Astrocyte of the cerebellum (primary cell): ENCODE results near the gene STEAP3.
A peak's percentile ranks its signal among the peaks of the same experiment; 100 is the strongest.

Experiments used
- DNase-seq: peaks from one replicate; pipeline ENCODE4 v3.0.0-alpha.2; 2011; ENCODE audit warnings: low read depth
- H3K4me3 ChIP-seq: 2 replicates; pipeline ENCODE4 v1.5.1; 2011; ENCODE audit warnings: mild to moderate bottlenecking, low read depth, low read length, moderate library complexity
- in situ Hi-C: cut with HindIII; loops from 2 replicates; pipeline ENCODE4 v1.10.0; 2017; ENCODE audit warnings: low sequenced_read_pairs
- TF ChIP-seq, protein P1 (sequence below): IDR thresholded peaks from 2 replicates; pipeline ENCODE4 v1.5.1; 2012; ENCODE audit warnings: low read length, low read depth, moderate library complexity, mild to moderate bottlenecking; ENCODE audit errors: missing control alignments

The STEAP3 gene

DNA sequence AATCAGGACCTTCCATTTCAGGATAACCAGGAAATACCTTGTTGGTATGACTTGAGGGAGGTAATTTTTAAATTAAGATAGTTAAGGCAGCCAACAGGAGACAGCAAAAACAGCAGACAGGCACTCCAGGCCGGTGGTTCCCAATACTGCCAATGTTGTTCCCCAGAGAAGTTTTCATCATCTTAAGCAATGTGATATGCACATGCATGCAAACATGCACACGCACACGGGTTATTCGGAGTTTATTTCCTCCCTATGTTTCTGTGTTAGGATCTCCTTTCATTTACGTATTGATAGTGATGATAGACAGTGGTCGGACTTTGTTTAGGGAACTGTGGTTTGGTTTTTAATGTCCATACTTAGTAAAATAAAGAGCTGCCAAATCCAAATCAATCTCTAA is 55.3 kb downstream of the STEAP3 start:
- no peak for DNase-seq
- TF ChIP-seq, protein P1, sequence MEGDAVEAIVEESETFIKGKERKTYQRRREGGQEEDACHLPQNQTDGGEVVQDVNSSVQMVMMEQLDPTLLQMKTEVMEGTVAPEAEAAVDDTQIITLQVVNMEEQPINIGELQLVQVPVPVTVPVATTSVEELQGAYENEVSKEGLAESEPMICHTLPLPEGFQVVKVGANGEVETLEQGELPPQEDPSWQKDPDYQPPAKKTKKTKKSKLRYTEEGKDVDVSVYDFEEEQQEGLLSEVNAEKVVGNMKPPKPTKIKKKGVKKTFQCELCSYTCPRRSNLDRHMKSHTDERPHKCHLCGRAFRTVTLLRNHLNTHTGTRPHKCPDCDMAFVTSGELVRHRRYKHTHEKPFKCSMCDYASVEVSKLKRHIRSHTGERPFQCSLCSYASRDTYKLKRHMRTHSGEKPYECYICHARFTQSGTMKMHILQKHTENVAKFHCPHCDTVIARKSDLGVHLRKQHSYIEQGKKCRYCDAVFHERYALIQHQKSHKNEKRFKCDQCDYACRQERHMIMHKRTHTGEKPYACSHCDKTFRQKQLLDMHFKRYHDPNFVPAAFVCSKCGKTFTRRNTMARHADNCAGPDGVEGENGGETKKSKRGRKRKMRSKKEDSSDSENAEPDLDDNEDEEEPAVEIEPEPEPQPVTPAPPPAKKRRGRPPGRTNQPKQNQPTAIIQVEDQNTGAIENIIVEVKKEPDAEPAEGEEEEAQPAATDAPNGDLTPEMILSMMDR: no peak
- H3K4me3 ChIP-seq: no peak overlapping the region
- in situ Hi-C loops: no loop called here

DNA sequence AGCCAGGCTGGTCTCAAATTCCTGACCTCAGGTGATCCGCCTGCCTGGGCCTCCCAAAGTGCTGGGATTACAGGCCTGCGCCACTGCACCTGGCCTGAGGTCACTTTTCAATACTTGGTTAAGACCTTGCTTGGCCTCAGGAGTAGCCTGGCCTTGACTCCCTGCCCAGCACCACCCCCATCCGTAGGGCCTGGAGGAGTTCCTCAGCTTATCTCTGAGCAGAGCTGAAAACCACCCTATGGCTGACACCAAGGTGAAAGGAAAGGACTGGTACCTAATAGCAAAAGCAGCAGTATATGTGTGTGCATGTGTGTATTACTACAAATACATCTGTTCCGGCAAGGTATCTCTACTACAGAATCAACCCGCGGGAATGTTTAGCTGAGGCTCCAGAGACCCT is 56.0 kb downstream of the STEAP3 start:
- DNase-seq: no peak
- TF ChIP-seq, protein P1: no peak
- in situ Hi-C loops: no loop called here
- H3K4me3 ChIP-seq: no peak overlapping the region

DNA sequence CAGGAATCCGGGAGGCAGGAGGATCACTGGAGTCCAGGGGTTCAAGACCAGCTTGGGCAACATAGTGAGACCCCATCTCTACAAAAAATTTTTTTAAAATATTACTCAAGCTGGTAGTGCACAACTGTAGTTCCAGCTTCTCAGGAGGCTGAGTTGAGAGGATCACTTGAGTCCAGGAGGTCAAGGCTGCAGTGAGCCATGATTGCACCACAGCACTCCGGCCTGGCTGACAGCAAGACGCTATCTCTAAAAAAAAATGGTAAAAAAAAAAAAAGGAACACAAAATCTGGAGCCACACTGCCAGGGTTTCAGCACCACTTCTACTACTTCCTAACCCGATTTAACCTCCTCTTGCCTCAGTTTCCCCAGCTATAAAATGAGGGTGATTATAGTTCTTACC is 57.0 kb downstream of the STEAP3 start:
- TF ChIP-seq, protein P1: no peak
- in situ Hi-C loops: no loop called here
- no peak for DNase-seq
- H3K4me3 ChIP-seq: no peak overlapping the region

DNA sequence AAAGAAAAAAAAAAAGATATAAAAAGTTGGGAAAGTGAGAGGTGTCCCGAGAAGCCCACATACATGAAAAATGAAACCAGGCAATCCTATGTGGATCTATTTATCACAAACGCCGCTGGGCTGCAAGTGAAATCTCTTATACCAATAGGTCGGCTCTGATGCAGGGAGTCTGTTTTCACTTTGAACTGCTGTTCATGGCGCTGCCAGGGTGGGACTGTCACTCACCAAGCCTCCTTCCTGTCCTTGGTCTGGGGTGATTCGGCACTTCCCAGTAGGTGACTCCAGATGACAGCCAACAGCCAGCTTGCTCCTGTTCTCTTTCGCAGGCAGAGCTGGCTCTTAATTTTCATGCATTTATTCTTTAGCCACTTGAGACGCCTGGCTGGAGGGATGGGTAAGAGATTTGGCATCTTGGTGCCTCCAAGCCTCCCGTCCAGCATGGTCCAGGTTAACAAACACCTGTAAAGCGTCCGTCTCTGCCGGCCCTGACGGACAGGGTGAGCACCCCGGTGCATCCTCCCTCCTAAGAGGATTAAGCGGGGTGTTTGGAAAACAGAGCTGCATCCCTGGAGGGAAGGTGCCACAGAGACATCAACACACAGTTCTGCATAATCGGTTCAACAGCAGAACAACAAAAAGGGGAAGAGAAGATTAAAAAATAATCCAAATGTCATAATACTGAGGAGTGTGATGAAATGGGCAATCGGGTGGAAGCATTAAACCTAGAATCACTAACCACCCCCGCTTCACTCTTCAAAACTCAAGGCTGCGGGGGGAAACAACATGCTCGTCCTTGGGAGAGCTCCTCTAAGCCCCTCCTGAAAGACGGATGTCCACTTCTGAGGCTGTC is 58.7 kb downstream of the STEAP3 start:
- TF ChIP-seq, protein P1: no peak
- no peak for DNase-seq
- no peak overlapping the region for H3K4me3 ChIP-seq
- in situ Hi-C loops: no loop called here

DNA sequence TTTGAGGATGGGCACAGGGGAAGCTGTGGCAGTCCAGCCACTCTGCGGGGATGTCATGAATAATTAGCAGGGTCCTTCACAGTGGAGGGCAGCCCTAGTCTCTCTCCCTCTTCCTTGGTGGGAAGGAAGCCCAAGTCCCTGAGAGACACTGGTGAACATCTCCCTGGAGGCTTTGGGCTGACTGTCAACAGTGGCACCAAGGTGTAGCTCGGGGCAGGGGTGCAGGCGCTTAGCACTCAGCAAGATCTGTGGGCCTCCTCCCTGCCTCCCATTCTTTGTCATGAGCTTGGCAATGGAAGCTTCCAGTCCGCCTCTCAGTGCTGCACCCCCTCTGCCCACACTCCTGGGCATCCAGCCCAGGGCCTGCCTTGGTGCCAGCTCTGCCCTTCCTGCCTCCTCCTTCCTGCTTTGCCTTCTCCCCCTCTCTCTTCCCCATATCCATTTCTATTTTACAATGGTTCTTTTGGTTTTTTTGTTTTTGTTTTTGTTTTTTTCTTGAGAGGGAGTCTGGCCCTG is 59.4 kb downstream of the STEAP3 start:
- in situ Hi-C loops: no loop called here
- no peak overlapping the region for H3K4me3 ChIP-seq
- no peak for DNase-seq
- TF ChIP-seq, protein P1: no peak

DNA sequence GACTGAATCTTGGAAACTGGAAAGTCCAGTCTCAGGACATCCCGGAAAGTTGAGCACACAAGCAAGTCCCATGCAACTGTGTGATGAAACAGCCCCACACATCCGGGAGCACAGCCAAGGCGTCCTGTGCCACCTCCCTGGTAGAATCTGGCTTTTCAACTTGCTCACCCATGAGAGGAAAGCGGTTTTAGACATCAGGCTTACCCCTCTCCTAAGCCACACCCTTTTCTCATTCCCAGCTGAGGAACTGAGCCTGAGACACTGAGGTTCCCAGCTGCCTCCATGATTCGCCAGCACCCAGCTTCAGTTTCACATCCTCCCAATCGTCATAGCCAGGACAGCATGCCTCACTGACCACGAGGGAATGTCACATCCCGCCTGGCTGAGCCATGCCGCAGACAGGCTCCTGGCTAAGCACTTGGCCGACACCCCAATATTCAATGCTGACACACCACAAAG is 60.3 kb downstream of the STEAP3 start:
- TF ChIP-seq, protein P1: no peak
- in situ Hi-C loops: no loop called here
- H3K4me3 ChIP-seq: no peak overlapping the region
- DNase-seq: peak; percentile 58
